ENCODE results near the gene DCTD.

The DCTD gene

GRCh38 chr4:182874797-182875345, 42.3 kb downstream of the DCTD start:
- H3K27me3 ChIP-seq (ENCODE audit: insufficient read depth, low read length, poor library complexity, severe bottlenecking): no peaks in the 10 kb centered on the region
- no peaks in the 10 kb centered on the region for H3K9me3 ChIP-seq (ENCODE audit: insufficient read depth, low read depth, low read length)
- no peak overlapping the region for H2AFZ ChIP-seq (ENCODE audit: low read length)
- no peaks in the 10 kb centered on the region for H3F3A ChIP-seq (ENCODE audit: low read depth)
- H3K36me3 ChIP-seq (ENCODE audit: insufficient read depth, low read length): no peaks in the 10 kb centered on the region; the same call in 1 of the 2 replicates
- no peak overlapping the region for H3K4me2 ChIP-seq (ENCODE audit: low read depth, low read length, poor library complexity, severe bottlenecking)
- no peak overlapping the region for H3K9ac ChIP-seq (ENCODE audit: low read depth, low read length, poor library complexity, severe bottlenecking)
- TF ChIP-seq EZH2phosphoT487 (IDR thresholded peaks at IDR 0.05; ENCODE audit: borderline replicate concordance) (no peak), CTCF (conservative IDR thresholded peaks at IDR 0.05; ENCODE audit: low read length) (no peak)
- no peaks in the 10 kb centered on the region for H3K9me2 ChIP-seq (replicated peaks; ENCODE audit: low read depth, low read length)
- no peaks in the 10 kb centered on the region for H3K79me2 ChIP-seq (ENCODE audit: insufficient read depth, low read length)
- H3K4me3 ChIP-seq (ENCODE audit: low read length, poor library complexity, severe bottlenecking): no peak overlapping the region
- H3K4me1 ChIP-seq (ENCODE audit: insufficient read depth, low read length, poor library complexity, severe bottlenecking): no peaks in the 10 kb centered on the region
- H4K20me1 ChIP-seq (ENCODE audit: insufficient read depth, low read length, poor library complexity, severe bottlenecking): no peaks in the 10 kb centered on the region

GRCh38 chr4:182874304-182874751, 42.9 kb downstream of the DCTD start:
- TF ChIP-seq EZH2phosphoT487 (IDR thresholded peaks at IDR 0.05; ENCODE audit: borderline replicate concordance) (no peak), CTCF (conservative IDR thresholded peaks at IDR 0.05; ENCODE audit: low read length) (no peak)
- no peak overlapping the region for H3K4me2 ChIP-seq (ENCODE audit: low read depth, low read length, poor library complexity, severe bottlenecking)

GRCh38 chr4:182873726-182874125, 43.5 kb downstream of the DCTD start:
- Histone ChIP-seq H2AFZ (ENCODE audit: low read length) (no peak overlapping the region), H3K9ac (ENCODE audit: low read depth, low read length, poor library complexity, severe bottlenecking) (no peak overlapping the region), H3K36me3 (ENCODE audit: insufficient read depth, low read length) (no peaks in the 10 kb centered on the region; the same call in 1 of the 2 replicates), H3K27me3 (ENCODE audit: insufficient read depth, low read length, poor library complexity, severe bottlenecking) (no peaks in the 10 kb centered on the region), H3K4me3 (ENCODE audit: low read length, poor library complexity, severe bottlenecking) (no peak overlapping the region), H3F3A (ENCODE audit: low read depth) (no peaks in the 10 kb centered on the region), H4K20me1 (ENCODE audit: insufficient read depth, low read length, poor library complexity, severe bottlenecking) (no peaks in the 10 kb centered on the region), H3K9me3 (ENCODE audit: insufficient read depth, low read depth, low read length) (no peaks in the 10 kb centered on the region), H3K79me2 (ENCODE audit: insufficient read depth, low read length) (no peaks in the 10 kb centered on the region), H3K4me1 (ENCODE audit: insufficient read depth, low read length, poor library complexity, severe bottlenecking) (no peaks in the 10 kb centered on the region), H3K9me2 (replicated peaks; ENCODE audit: low read depth, low read length) (no peaks in the 10 kb centered on the region), H3K4me2 (ENCODE audit: low read depth, low read length, poor library complexity, severe bottlenecking) (no peak overlapping the region)
- TF ChIP-seq CTCF (conservative IDR thresholded peaks at IDR 0.05; ENCODE audit: low read length) (no peak), EZH2phosphoT487 (IDR thresholded peaks at IDR 0.05; ENCODE audit: borderline replicate concordance) (no peak)

More at GRCh38 chr4:182874304-182874751, 42.9 kb downstream of the DCTD start:
- H3K4me1 ChIP-seq (ENCODE audit: insufficient read depth, low read length, poor library complexity, severe bottlenecking): no peaks in the 10 kb centered on the region
- H3F3A ChIP-seq (ENCODE audit: low read depth): no peaks in the 10 kb centered on the region
- no peak overlapping the region for H3K9ac ChIP-seq (ENCODE audit: low read depth, low read length, poor library complexity, severe bottlenecking)
- no peaks in the 10 kb centered on the region for H3K79me2 ChIP-seq (ENCODE audit: insufficient read depth, low read length)
- H3K27me3 ChIP-seq (ENCODE audit: insufficient read depth, low read length, poor library complexity, severe bottlenecking): no peaks in the 10 kb centered on the region
- H4K20me1 ChIP-seq (ENCODE audit: insufficient read depth, low read length, poor library complexity, severe bottlenecking): no peaks in the 10 kb centered on the region
- H3K4me3 ChIP-seq (ENCODE audit: low read length, poor library complexity, severe bottlenecking): no peak overlapping the region
- no peaks in the 10 kb centered on the region for H3K9me3 ChIP-seq (ENCODE audit: insufficient read depth, low read depth, low read length)
- H3K36me3 ChIP-seq (ENCODE audit: insufficient read depth, low read length): no peaks in the 10 kb centered on the region; the same call in 1 of the 2 replicates
- no peaks in the 10 kb centered on the region for H3K9me2 ChIP-seq (replicated peaks; ENCODE audit: low read depth, low read length)
- no peak overlapping the region for H2AFZ ChIP-seq (ENCODE audit: low read length)

Data from Loucy (cell line).